ENCODE results near the gene DNLZ. TPM values are rescaled to one million over a fixed set of nuclear protein-coding genes. Genes with fewer than 3 reads are reported as not detected.
"Not testable (repeated sequence)": the region's sequence is repeated elsewhere in the genome, so short reads cannot be mapped to it uniquely, and the experiment has no call there.

Gene DNLZ
- total RNA-seq, 1 donor from 2014 or later, result 20.0 TPM

GRCh38 chr9:136362450-136362784, 1.1 kb downstream of the DNLZ start:
- intact Hi-C loops (cut with micrococcal nuclease), result loop anchor here (2.0 to 5.0 kb wide), 3 partner anchors 20 to 455 kb away; partner anchors contain the start of genes CAMSAP1 and SNAPC4

DNA sequence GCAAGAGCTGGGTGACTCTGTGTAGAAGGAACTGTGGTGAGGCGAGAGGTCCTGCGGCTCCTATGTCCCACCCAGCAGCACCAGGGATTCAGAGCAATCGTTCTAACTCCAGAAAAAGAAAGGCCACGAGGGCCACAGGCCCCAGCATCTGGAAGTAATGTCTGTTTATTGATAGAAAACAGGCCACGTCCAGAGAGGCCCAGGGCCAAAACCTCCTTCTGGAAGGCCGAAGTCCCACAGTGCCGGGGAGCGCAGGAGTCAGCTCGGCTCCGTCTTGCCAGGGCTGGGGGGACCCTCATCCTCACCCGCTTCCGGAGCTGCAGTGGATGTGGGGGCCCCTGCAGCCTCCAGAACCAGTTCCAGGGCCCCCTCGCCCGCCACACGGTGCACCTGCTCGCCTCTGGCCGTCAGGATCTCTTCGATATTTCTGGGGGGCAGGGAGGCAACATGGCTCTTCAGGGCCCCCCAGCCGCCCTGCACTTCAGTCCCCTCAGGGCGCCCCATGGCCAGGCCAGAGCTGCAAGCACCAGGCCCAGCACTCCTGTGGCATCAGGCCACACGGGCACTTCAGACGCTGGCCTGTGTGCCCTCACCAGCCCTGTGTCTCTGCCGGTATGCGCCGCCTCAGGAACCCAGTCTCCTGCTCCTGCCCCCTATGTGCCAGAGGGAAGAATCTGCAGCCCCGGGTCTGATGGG, 1.6 kb downstream of the DNLZ start:
- intact Hi-C loops (cut with micrococcal nuclease), result loop anchor here (2.0 to 5.0 kb wide), 3 partner anchors 19 to 455 kb away; partner anchors contain the start of genes CAMSAP1 and SNAPC4

- intact Hi-C loops (cut with micrococcal nuclease), result loop anchor here (5.0 kb wide), 1 partner anchor 454 kb away; the partner anchor contains the start of gene CAMSAP1
These were observed 2.3 kb downstream of the DNLZ start for GRCh38 chr9:136361047-136361753.

DNA sequence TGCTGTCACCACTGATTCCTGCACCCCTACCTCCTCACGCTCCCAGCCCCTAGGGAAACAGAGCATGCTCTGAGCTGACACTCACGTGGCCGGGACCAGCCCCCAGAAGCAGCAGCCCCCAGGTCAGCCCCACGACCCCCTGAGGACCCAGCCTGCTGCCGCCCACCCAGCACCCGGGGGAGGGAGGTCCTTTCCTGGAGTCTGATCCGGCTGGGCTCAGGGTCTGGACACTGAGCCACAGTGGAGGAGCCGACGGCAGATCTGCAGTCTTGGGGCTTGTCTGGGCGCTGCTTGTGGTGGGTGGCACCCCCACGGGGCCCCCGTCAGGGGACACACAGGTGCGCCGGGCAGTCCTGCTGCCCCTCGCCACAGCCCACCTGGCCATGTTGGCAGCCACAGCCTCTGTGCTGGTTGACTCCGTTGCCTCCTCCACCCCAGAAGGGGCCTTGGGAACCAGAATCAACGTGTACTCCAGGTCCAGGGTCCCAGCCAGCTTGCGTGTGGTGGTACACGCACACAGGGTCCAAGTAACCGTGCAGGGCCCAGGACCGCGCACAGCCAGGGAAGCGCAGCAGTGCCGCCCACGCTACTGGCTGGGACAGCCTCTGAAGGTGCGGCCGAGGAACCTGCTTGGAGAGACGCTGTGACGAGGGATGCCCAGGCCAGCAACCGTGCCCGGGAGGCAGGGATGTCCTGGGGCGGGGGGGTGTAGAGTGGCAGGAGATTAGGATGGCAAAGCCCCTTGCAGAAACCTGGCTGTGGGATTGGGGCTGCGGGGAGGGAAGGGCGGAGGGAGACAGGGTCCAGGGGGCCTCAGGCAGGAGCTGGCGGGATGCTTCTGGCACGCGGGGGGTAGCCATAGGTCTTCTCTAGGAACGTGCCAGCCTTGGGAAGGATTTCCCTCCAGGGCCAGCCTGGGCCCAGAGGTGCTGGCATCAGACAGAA, 3.5 kb downstream of the DNLZ start:
- intact Hi-C loops (cut with micrococcal nuclease), result loop anchor here (5.0 kb wide), 1 partner anchor 453 kb away; the partner anchor contains the start of gene CAMSAP1

GRCh38 chr9:136358888-136359287, 4.7 kb downstream of the DNLZ start:
- intact Hi-C loops (cut with micrococcal nuclease), result no loop called here

GRCh38 chr9:136358016-136358415, 5.5 kb downstream of the DNLZ start:
- intact Hi-C loops (cut with micrococcal nuclease), result no loop called here

- intact Hi-C loops (cut with micrococcal nuclease), result no loop called here
These were observed 6.3 kb downstream of the DNLZ start for GRCh38 chr9:136357202-136357725.

GRCh38 chr9:136355616-136356557, 7.7 kb downstream of the DNLZ start:
- intact Hi-C loops (cut with micrococcal nuclease), result no loop called here

DNA sequence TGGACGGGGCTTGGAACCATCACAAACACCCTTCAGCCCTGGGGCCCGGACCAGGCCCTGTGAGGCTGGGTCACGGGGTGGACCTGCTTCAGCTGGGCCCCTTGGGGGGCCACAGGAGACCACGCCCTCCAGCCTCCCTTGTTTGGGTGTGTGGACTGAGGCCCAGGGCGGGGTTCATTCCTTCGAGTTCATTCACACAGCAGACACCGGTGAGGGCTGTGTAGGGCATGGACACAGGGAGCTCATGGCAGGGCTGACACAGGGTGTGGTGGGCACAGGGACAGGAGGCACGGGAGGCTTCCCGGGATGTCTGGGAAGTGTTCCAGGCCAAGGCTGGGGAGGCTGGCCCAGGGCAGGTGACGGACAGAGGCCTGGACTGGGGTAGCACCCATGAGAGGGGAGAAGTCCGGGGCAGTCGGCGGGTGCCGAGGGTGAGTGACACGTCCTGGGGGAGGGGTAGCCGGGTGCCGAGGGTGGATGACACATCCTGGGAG, 8.9 kb downstream of the DNLZ start:
- intact Hi-C loops (cut with micrococcal nuclease), result no loop called here

DNA sequence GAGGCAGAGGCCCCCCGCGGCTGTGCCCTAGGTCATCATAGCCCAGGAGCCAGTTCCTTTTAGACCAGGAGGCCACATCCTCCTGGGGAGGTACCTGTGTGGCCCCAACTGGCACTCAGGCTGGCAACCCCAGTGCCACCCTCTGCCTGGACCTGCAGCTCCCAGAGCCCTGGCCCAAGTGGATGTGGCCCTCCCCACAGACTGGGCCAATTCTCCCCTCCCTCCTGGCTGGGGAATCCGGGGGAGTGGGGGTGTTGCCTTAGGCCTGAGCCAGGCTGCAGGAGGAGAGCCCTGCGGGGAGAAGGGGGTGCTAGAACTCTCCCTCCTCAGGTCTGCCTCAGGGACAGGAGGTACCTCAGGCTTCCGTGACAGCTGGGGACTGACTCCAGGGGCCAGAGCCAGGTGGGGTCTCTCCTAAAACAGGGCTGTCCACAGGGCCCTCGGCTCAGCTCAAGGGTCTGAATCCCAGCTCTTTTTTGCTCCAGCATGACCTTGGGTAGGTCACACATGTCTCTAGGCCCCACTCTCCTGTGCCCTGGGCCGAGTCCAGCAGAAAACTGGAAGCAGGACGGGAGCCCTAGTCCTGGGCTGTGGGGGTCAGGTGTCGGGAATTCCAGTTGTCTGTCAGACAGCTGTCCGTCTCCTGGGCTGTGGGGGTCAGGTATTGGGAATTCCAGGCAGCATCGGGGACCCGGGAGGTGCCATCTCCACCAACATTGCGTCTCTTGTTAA, 9.6 kb downstream of the DNLZ start:
- intact Hi-C loops (cut with micrococcal nuclease), result no loop called here

GRCh38 chr9:136353088-136353487, 10.5 kb downstream of the DNLZ start:
- intact Hi-C loops (cut with micrococcal nuclease), result no loop called here

- intact Hi-C loops (cut with micrococcal nuclease), result no loop called here
These were observed 10.9 kb downstream of the DNLZ start for GRCh38 chr9:136352682-136353081.

GRCh38 chr9:136351868-136352267, 11.7 kb downstream of the DNLZ start:
- intact Hi-C loops (cut with micrococcal nuclease), result not testable (repeated sequence)

GRCh38 chr9:136351252-136351800, 12.2 kb downstream of the DNLZ start:
- intact Hi-C loops (cut with micrococcal nuclease), result no loop called here

DNA sequence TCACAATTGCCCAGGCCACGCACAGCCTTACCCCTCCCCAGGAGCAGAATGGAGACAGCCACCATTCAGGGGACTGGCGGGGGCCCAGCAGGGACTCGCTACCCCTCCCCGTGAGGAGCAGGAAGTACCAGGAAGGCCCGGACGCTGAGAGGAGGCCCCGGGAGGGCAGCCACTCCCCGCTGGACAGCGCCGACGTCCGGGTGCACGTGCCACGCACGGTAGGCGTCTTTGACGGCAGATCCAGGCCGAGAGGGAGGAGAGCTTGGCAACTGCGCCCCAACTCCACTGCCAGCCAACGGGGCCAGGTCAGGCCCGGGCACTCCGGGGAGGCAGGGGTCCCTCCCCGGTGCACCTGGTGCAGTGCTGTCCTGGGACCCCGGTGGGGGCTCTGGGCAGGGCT, 14.0 kb downstream of the DNLZ start:
- intact Hi-C loops (cut with micrococcal nuclease), result no loop called here

DNA sequence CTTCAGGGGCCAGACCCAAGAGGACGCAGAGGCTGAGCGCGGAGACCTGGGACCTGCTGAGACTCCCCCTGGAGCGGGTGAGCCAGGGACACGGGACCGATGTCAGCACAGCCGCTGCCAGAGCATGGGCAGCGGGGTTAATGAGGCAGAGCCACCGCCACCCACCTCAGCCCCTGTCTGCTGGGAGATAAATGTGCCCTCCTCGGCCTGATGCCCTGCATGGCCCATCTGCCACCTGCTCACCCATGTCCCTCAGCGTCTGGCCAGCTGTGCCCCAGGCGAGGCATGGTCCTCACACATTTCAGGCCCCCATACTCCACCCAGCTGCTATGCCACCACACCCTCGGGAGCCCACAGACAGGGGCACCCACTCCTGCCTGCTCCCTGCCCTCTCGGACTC, 14.9 kb downstream of the DNLZ start:
- intact Hi-C loops (cut with micrococcal nuclease), result no loop called here

DNA sequence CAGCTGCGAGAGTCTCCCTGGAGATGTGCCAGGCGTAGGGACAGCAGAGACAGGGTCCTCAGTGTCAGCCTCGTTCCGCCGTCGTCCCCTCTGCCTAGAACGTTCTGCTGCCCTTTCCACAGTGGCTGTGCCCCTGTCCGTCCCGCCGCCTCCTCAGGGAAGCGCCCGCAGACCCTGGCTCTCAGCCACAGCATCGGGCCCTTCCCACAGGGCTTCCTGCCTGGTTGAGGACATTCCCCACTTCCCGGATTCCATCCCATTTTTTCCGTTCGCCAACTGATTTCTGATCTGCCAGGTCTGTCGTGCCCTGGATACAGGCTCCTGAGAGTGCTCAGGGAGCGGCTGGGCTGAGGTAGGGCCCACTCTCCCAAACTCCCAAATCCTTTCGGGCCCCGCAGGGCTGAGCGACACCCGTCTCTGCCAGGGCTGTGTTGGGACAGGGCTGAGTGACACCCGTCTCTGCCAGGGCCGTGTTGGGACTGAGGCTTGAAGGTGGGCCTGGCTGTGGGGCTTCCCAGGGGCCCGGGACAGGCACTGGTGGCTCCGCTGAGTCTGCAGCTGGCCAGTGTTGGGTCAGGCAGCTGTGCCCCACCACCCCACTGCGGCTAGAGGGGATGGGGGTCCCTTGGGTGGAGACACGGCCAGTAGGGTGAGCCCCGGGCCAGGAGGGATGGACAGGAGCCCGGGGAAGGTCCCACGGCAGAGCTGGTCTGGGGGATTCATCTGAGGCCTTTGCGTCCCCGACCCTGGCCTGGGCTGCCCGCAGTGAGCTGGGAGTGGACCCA, 15.9 kb downstream of the DNLZ start:
- intact Hi-C loops (cut with micrococcal nuclease), result no loop called here

DNA sequence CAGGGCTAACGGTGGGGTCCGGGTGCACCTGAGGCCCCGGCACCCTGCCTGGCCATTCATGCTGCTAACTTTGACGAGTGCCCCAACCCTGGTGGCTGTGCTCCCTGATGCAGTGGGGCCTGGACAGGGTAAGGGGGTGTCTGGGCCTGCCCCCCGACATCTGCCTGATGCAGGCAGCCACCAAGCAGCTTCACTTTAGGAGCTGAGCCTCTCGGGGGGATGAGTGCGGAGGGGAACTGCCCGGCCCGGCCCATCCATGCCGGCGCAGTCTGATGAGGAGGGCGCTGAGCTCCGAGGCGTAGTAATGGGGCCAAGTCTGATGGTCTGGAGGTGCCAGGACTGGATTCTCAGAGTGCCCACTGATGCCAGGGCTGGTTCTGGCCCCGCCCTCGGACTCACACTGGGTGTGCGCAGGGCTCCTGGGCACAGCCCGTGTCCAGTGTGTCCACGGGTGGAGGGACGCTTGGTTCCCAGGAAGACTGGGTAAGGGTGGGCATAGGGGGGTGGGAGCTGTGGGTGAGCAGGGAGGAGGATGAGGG, 16.5 kb downstream of the DNLZ start:
- intact Hi-C loops (cut with micrococcal nuclease), result no loop called here
